Right lobe of liver (tissue), 6 donors: Measurements from ENCODE around the gene TTC23L. TPM values are rescaled to one million over a fixed set of nuclear protein-coding genes. Genes with fewer than 3 reads are reported as not detected.

Experiments used
- ATAC-seq, 4 donors: fragments of 200-7000 bp; cut with Tn5 transposase; one replicate each; pipeline ENCODE4 v1.9.1; 2020; ENCODE audit warnings: mild to moderate bottlenecking in 4 of 4, moderate library complexity in 4 of 4
- DNase-seq, 3 donors: peaks; one replicate each; pipeline ENCODE4 v3.0.0-alpha.2; 2020
- H3K27ac ChIP-seq, 3 donors: fragments of 200-600 bp; one replicate each; pipeline ENCODE4 v1.8.0; 2022
- H3K27me3 ChIP-seq, 2 donors: fragments of 200-600 bp; one replicate each; pipeline ENCODE4 v1.8.0; 2022
- H3K36me3 ChIP-seq, 4 donors: fragments of 200-600 bp; sonication (generic) in 1 of 4; one replicate each; pipeline versions ENCODE4 v1.5.1 to v1.8.0; 2017 to 2022; ENCODE audit warnings: control low read depth in 1 of 4
- H3K4me1 ChIP-seq, 4 donors: fragments of 200-600 bp; sonication (generic) in 1 of 4; one replicate each; pipeline versions ENCODE4 v1.5.1 to v1.8.0; 2017 to 2022; ENCODE audit warnings: control low read depth in 1 of 4
- H3K4me3 ChIP-seq, 3 donors: fragments of 200-600 bp; one replicate each; pipeline ENCODE4 v1.8.0; 2022
- H3K9me3 ChIP-seq, 4 donors: fragments of 200-600 bp; sonication (generic) in 1 of 4; one replicate each; pipeline versions ENCODE4 v1.5.1 to v1.8.0; 2017 to 2022; ENCODE audit warnings: control low read depth in 1 of 4
- CTCF ChIP-seq, 4 donors: fragments of 200-600 bp in 3 of 4; fragments of 450-650 bp in 1 of 4; IDR thresholded peaks; one replicate each; pipeline versions ENCODE4 v1.5.1 to v1.8.0; 2016 to 2022; ENCODE audit warnings: antibody characterized with exemption in 4 of 4, mild to moderate bottlenecking in 2 of 4
- POLR2A ChIP-seq: fragments of 450-650 bp; IDR thresholded peaks from one replicate; pipeline ENCODE4 v1.6.1; 2017; ENCODE audit warnings: antibody characterized with exemption, mild to moderate bottlenecking
- WGBS: methylation state at CpG from one replicate; pipeline ENCODE4 v1.1.6; 2018; ENCODE audit warnings: low coverage, low lambda C conversion rate; ENCODE audit not compliant: insufficient coverage; ENCODE audit errors: missing lambda C conversion rate; 5-methylcytosine and 5-hydroxymethylcytosine counted together
- intact Hi-C, 2 donors: fragments of 100-400 bp; cut with DNase I; formaldehyde crosslinking; loops; one replicate each; pipeline versions ENCODE4 v1.11.2 to v1.14.1; 2022
- total RNA-seq, 6 experiments: library from RNA; depleted of rRNA in 2 of 6; stranded (reverse); fragments of >200 nt in 2 of 6; fragmentation: NEBNext Ultra II Directional in 3 of 6; extraction: Animal tissue kit (Norgen Biotek cat#: 25700) in 3 of 6; gene quantifications; one replicate each; pipeline versions ENCODE4 v1.1.0 to v1.2.4, GENCODE V29; 2016 to 2023
- donor health status: DM: no; HTN: yes; CAD: no.
- donor health status: DM: no; HTN: no; CAD: no.
- donor health status: DM: no; HTN: no; CAD: no.
- donor health status: DM: no; HTN: yes; CAD: no.
- donor health status: DM: no; HTN: yes; CAD: no.

The TTC23L gene
- total RNA-seq, 6 experiments from 2014 or later = 0.15 to 0.51 TPM; not detected in 4

GRCh38 chr5:34802834-34803563, 36.0 kb upstream of the TTC23L start:
- TF ChIP-seq POLR2A (no peak), CTCF (IDR thresholded peaks at IDR 0.05) (no peak)
- no peaks in the 10 kb centered on the region for H3K27me3 ChIP-seq
- H3K9me3 ChIP-seq = no peaks in the 10 kb centered on the region
- 71% methylated on average over 3 of the region's 9 CpGs for WGBS
- DNase-seq = no peak
- H3K4me3 ChIP-seq = no peak overlapping the region
- no peak for ATAC-seq
- H3K36me3 ChIP-seq = peaks cover 0 to 26% (median 4%) of the 10 kb centered on the region in 4 donors
- no peaks in the 10 kb centered on the region for H3K4me1 ChIP-seq
- intact Hi-C loops = no loop called here
- no peak overlapping the region for H3K27ac ChIP-seq

- intact Hi-C loops = no loop called here
- Histone ChIP-seq H3K4me3 (no peak overlapping the region), H3K27ac (no peak overlapping the region), H3K36me3 (peaks cover 0 to 17% (median 4%) of the 10 kb centered on the region in 4 donors), H3K9me3 (no peaks in the 10 kb centered on the region), H3K27me3 (no peaks in the 10 kb centered on the region), H3K4me1 (no peaks in the 10 kb centered on the region)
- DNase-seq (no peak), ATAC-seq (no peak)
- 79% methylated on average over 4 of the region's 4 CpGs for WGBS
- TF ChIP-seq POLR2A = no peak
- no peak for TF ChIP-seq CTCF (IDR thresholded peaks at IDR 0.05)
Measured at GRCh38 chr5:34803974-34804732, 34.8 kb upstream of the TTC23L start.

GRCh38 chr5:34804913-34805312, 34.1 kb upstream of the TTC23L start:
- 64% methylated on average over 5 of the region's 5 CpGs for WGBS
- DNase-seq (no peak), ATAC-seq (no peak)
- H3K4me1 ChIP-seq = no peaks in the 10 kb centered on the region
- intact Hi-C loops = no loop called here
- no peak overlapping the region for H3K4me3 ChIP-seq
- no peak for TF ChIP-seq POLR2A
- TF ChIP-seq CTCF (IDR thresholded peaks at IDR 0.05) = no peak
- no peak overlapping the region for H3K27ac ChIP-seq
- H3K36me3 ChIP-seq = peaks cover 0 to 15% (median 4%) of the 10 kb centered on the region in 4 donors
- H3K27me3 ChIP-seq = no peaks in the 10 kb centered on the region
- H3K9me3 ChIP-seq = no peaks in the 10 kb centered on the region

- Histone ChIP-seq H3K4me3 (no peak overlapping the region), H3K27ac (no peak overlapping the region), H3K9me3 (no peaks in the 10 kb centered on the region), H3K4me1 (no peaks in the 10 kb centered on the region), H3K27me3 (no peaks in the 10 kb centered on the region), H3K36me3 (peaks cover 0 to 4% (median 0%) of the 10 kb centered on the region in 4 donors)
- ATAC-seq (no peak), DNase-seq (no peak)
- TF ChIP-seq POLR2A (no peak), CTCF (IDR thresholded peaks at IDR 0.05) (no peak)
- intact Hi-C loops = no loop called here
- 94% methylated on average over 6 of the region's 6 CpGs for WGBS
Measured at GRCh38 chr5:34806532-34806931, 32.4 kb upstream of the TTC23L start.
